ENCODE results near the gene MRPS10.

DNA sequence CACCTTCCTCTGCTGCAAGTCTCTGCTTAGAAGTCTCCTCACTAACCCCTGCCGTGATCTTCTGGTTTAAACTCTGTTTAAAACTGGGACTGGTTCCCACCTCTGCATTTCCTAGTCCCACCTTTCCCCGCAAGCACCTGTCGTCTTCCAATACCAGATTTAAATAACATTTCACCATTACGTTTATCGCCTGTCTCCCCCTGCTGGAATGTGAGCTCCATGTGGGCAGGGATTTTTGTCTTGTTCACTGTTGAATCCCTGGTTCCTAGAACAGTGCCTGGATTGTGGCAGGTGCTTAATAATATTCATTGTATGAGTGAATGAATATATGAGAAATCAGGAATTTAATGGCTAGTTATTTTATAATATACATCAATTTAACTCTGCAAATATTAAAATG, 41.8 kb downstream of the MRPS10 start:
- TF ChIP-seq, protein P1, sequence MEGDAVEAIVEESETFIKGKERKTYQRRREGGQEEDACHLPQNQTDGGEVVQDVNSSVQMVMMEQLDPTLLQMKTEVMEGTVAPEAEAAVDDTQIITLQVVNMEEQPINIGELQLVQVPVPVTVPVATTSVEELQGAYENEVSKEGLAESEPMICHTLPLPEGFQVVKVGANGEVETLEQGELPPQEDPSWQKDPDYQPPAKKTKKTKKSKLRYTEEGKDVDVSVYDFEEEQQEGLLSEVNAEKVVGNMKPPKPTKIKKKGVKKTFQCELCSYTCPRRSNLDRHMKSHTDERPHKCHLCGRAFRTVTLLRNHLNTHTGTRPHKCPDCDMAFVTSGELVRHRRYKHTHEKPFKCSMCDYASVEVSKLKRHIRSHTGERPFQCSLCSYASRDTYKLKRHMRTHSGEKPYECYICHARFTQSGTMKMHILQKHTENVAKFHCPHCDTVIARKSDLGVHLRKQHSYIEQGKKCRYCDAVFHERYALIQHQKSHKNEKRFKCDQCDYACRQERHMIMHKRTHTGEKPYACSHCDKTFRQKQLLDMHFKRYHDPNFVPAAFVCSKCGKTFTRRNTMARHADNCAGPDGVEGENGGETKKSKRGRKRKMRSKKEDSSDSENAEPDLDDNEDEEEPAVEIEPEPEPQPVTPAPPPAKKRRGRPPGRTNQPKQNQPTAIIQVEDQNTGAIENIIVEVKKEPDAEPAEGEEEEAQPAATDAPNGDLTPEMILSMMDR (IDR thresholded peaks at IDR 0.05): no peak
- TF ChIP-seq POLR2A (IDR thresholded peaks at IDR 0.05): no peak

Measured in testis (tissue), 2 donors.